HepG2 (cell line): Measurements from ENCODE around the gene CDC42BPG. TPM values are rescaled to one million over a fixed set of nuclear protein-coding genes. Genes with fewer than 3 reads are reported as not detected.

ENCODE experiments used
- BRF2 ChIP-seq: sonication (generic); formaldehyde crosslinking; IDR thresholded peaks from 2 replicates; pipeline ENCODE4 v1.8.1; 2022; ENCODE audit warnings: mild to moderate bottlenecking, missing genetic modification reagents
- HMGA1 ChIP-seq: sonication (generic); formaldehyde crosslinking; conservative IDR thresholded peaks from 2 replicates; pipeline ENCODE4 v1.4.0; 2020; ENCODE audit warnings: missing genetic modification reagents
- JUND ChIP-seq: sonication (generic); formaldehyde crosslinking; IDR thresholded peaks from 2 replicates; pipeline ENCODE4 v1.8.0; 2022; ENCODE audit warnings: mild to moderate bottlenecking, missing genetic modification reagents
- NFATC3 ChIP-seq: sonication (generic); formaldehyde crosslinking; IDR thresholded peaks from 2 replicates; pipeline ENCODE4 v1.5.1; 2020; ENCODE audit warnings: mild to moderate bottlenecking, missing genetic modification reagents
- NFYC ChIP-seq: IDR thresholded peaks from 2 replicates; pipeline ENCODE4 v1.6.1; 2016; ENCODE audit warnings: missing genetic modification reagents, missing compliant biosample characterization
- NR2F1 ChIP-seq, 2 experiments: fragments of 450-650 bp in 1 of 2; formaldehyde crosslinking in 1 of 2; IDR thresholded peaks; 2 replicates each; pipeline versions ENCODE4 v1.5.0 to v1.6.1; 2016 to 2020; ENCODE audit warnings: mild to moderate bottlenecking in 1 of 2, missing compliant biosample characterization in 1 of 2, missing genetic modification reagents in 1 of 2, moderate library complexity in 1 of 2
- RERE ChIP-seq: IDR thresholded peaks from 2 replicates; pipeline ENCODE4 v1.6.1; 2016; ENCODE audit warnings: low read depth, missing genetic modification reagents, missing compliant biosample characterization
- RORA ChIP-seq: sonication (generic); formaldehyde crosslinking; IDR thresholded peaks from 2 replicates; pipeline ENCODE4 v1.5.0; 2020; ENCODE audit warnings: mild to moderate bottlenecking, missing genetic modification reagents, moderate library complexity
- SRSF4 ChIP-seq: fragments of 200-400 bp; formaldehyde crosslinking; IDR thresholded peaks from one replicate; pipeline ENCODE4 v1.6.1; 2018; ENCODE audit warnings: mild to moderate bottlenecking, low read depth, low read length, moderate library complexity; ENCODE audit not compliant: poor library complexity, severe bottlenecking
- U2AF1 ChIP-seq: fragments of 200-400 bp; formaldehyde crosslinking; optimal IDR thresholded peaks from 2 replicates; pipeline ENCODE3; 2017; ENCODE audit warnings: mild to moderate bottlenecking, low read depth, low read length
- U2AF2 ChIP-seq: fragments of 200-400 bp; formaldehyde crosslinking; IDR thresholded peaks from 2 replicates; pipeline ENCODE4 v1.6.1; 2017; ENCODE audit warnings: low read depth, mild to moderate bottlenecking, low read length
- ZFP1 ChIP-seq: IDR thresholded peaks from 2 replicates; pipeline ENCODE4 v1.6.1; 2016
- ZMYM4 ChIP-seq: sonication (generic); formaldehyde crosslinking; IDR thresholded peaks from 2 replicates; pipeline ENCODE4 v1.8.1; 2023; ENCODE audit warnings: mild to moderate bottlenecking, missing genetic modification reagents
- ZNF207 ChIP-seq: fragments of 450-650 bp; IDR thresholded peaks from 2 replicates; pipeline ENCODE4 v1.6.1; 2016; ENCODE audit warnings: antibody characterized with exemption, borderline replicate concordance
- ZNF431 ChIP-seq: sonication (generic); formaldehyde crosslinking; IDR thresholded peaks from 2 replicates; pipeline ENCODE4 v1.9.0; 2022; ENCODE audit warnings: missing genetic modification reagents, low read depth, mild to moderate bottlenecking, borderline replicate concordance
- ZNF740 ChIP-seq: sonication (generic); formaldehyde crosslinking; IDR thresholded peaks from 2 replicates; pipeline ENCODE4 v1.4.0; 2020; ENCODE audit warnings: missing genetic modification reagents
- ZNF83 ChIP-seq: sonication (generic); formaldehyde crosslinking; IDR thresholded peaks from 2 replicates; pipeline ENCODE4 v1.4.0; 2020; ENCODE audit warnings: missing genetic modification reagents, mild to moderate bottlenecking, borderline replicate concordance
- ZSCAN25 ChIP-seq: sonication (generic); formaldehyde crosslinking; IDR thresholded peaks from 2 replicates; pipeline ENCODE4 v1.8.0; 2022; ENCODE audit warnings: mild to moderate bottlenecking, missing genetic modification reagents
- polyA plus RNA-seq, 8 experiments: library from polyadenylated mRNA; depleted of rRNA in 3 of 8; stranded (reverse) in 7 of 8; unstranded in 1 of 8; fragments of >200 nt; fragmentation: Illumina TruSeq in 4 of 8; extraction: Trizol in 4 of 8; gene quantifications; 2 replicates each; pipeline versions ENCODE4 v1.2.1 to v1.2.3, GENCODE V29; 2011 to 2016; ENCODE audit warnings: low read depth in 4 of 8, missing spikeins in 1 of 8, mixed read lengths in 1 of 8; ENCODE audit not compliant: insufficient read depth in 1 of 8
- total RNA-seq, 5 experiments: library from RNA; depleted of rRNA; stranded (reverse); fragments of >200 nt; fragmentation: Illumina TruSeq; extraction: Trizol; gene quantifications; 2 replicates each; pipeline ENCODE4 v1.2.3, GENCODE V29; 2016; ENCODE audit warnings: low read depth in 1 of 5
- TF ChIP-seq, protein P1 (sequence below): sonication (generic); formaldehyde crosslinking; IDR thresholded peaks from 2 replicates; pipeline ENCODE4 v1.4.0; 2020; ENCODE audit warnings: missing genetic modification reagents
- TF ChIP-seq, protein P2 (sequence below): sonication (generic); formaldehyde crosslinking; IDR thresholded peaks from 2 replicates; pipeline ENCODE4 v1.5.0; 2020; ENCODE audit warnings: missing genetic modification reagents

Gene CDC42BPG
- total and polyA plus RNA-seq, 2 of the 13 experiments (the other 11 are each of a cell fraction or from before 2014, with no cell fraction given) = 0.55 to 1.4 TPM

- TF ChIP-seq RERE (CRISPR knock-in tag) = no peak
- TF ChIP-seq U2AF1 = peak; percentile 8
- no peak for TF ChIP-seq BRF2 (CRISPR knock-in tag)
- no peak for TF ChIP-seq JUND
- TF ChIP-seq, protein P1, sequence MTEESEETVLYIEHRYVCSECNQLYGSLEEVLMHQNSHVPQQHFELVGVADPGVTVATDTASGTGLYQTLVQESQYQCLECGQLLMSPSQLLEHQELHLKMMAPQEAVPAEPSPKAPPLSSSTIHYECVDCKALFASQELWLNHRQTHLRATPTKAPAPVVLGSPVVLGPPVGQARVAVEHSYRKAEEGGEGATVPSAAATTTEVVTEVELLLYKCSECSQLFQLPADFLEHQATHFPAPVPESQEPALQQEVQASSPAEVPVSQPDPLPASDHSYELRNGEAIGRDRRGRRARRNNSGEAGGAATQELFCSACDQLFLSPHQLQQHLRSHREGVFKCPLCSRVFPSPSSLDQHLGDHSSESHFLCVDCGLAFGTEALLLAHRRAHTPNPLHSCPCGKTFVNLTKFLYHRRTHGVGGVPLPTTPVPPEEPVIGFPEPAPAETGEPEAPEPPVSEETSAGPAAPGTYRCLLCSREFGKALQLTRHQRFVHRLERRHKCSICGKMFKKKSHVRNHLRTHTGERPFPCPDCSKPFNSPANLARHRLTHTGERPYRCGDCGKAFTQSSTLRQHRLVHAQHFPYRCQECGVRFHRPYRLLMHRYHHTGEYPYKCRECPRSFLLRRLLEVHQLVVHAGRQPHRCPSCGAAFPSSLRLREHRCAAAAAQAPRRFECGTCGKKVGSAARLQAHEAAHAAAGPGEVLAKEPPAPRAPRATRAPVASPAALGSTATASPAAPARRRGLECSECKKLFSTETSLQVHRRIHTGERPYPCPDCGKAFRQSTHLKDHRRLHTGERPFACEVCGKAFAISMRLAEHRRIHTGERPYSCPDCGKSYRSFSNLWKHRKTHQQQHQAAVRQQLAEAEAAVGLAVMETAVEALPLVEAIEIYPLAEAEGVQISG (CRISPR knock-in tag) = peak; percentile 70
- no peak for TF ChIP-seq HMGA1
- no peak for TF ChIP-seq U2AF2
- no peak for TF ChIP-seq RORA (CRISPR knock-in tag)
- TF ChIP-seq NFATC3 (CRISPR knock-in tag) = no peak
- no peak for TF ChIP-seq SRSF4
- TF ChIP-seq ZNF431 (CRISPR knock-in tag) = 0 out of 2 replicates have a peak, but pooled peaks have one; percentile 22
- TF ChIP-seq ZNF83 (CRISPR knock-in tag) = no peak
- TF ChIP-seq ZMYM4 (CRISPR knock-in tag) = peak; percentile 22; the same call in 1 of the 2 replicates
- no peak for TF ChIP-seq ZFP1 (CRISPR knock-in tag)
- TF ChIP-seq NFYC (CRISPR knock-in tag) = no peak
- TF ChIP-seq NR2F1 (CRISPR knock-in tag; IDR thresholded peaks at IDR 0.05) = no peak
- TF ChIP-seq ZNF740 (CRISPR knock-in tag) = peak; percentile 92
- TF ChIP-seq ZNF207 = no peak
- TF ChIP-seq ZSCAN25 (CRISPR knock-in tag) = 0 out of 2 replicates have a peak, but pooled peaks have one; percentile 22
- TF ChIP-seq, protein P2, sequence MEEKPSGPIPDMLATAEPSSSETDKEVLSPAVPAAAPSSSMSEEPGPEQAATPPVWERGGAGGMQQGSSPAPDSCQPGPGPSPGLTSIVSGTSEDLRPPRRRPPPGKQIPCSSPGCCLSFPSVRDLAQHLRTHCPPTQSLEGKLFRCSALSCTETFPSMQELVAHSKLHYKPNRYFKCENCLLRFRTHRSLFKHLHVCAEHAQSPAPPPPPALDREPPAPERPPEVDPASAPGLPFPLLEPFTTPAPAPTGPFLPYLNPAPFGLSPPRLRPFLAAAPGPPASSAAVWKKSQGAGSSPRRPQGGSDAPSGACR (CRISPR knock-in tag) = peak; percentile 15; the same call in 1 of the 2 replicates
These were observed 43.4 kb upstream of the CDC42BPG start (continued) for GRCh38 chr11:64887757-64888405.
